Measurements from ENCODE around the gene BMP8B.
A peak's percentile ranks its signal among the peaks of the same experiment; 100 is the strongest.
"Not testable (repeated sequence)": the region's sequence is repeated elsewhere in the genome, so short reads cannot be mapped to it uniquely, and the experiment has no call there.

The BMP8B gene

GRCh38 chr1:39788758-39789570 is at the start of gene BMP8B:
Gene BMP8B (minus strand): TSS chr1:39788865. CDS start chr1:39788485, 380 bp downstream.
- Mint-ChIP-seq H3K4me3 (peak within 1 kb of the TSS; percentile 82 to 84), H3K27me3 (peaks cover 34 to 57% of the 10 kb centered on the region in 2 donors), H3K27ac (peak within 1 kb of the TSS; percentile 65), H3K36me3 (peaks cover 0 to 9% of the 10 kb centered on the region in 2 donors), H3K9me3 (no peaks in the 10 kb centered on the region), H3K4me1 (peaks cover 12 to 14% of the 10 kb centered on the region in 2 donors)
- peak; percentile 56 for DNase-seq
- peak; percentile 83 to 85 for ATAC-seq (replicated peaks)

GRCh38 chr1:39836595-39837110 is 48.0 kb upstream of the BMP8B start:
- Mint-ChIP-seq H3K4me3 (no peak overlapping the region), H3K4me1 (peaks cover 0 to 5% of the 10 kb centered on the region in 2 donors), H3K9me3 (no peaks in the 10 kb centered on the region), H3K36me3 (peaks cover 21 to 38% of the 10 kb centered on the region in 2 donors), H3K27ac (peak overlapping the region; percentile 3), H3K27me3 (no peaks in the 10 kb centered on the region)
- DNase-seq (no peak), ATAC-seq (replicated peaks) (no peak)

GRCh38 chr1:39835935-39836594 is 47.4 kb upstream of the BMP8B start:
- H3K9me3 Mint-ChIP-seq: no peaks in the 10 kb centered on the region
- H3K27ac Mint-ChIP-seq: no peak overlapping the region
- H3K4me3 Mint-ChIP-seq: no peak overlapping the region
- H3K27me3 Mint-ChIP-seq: no peaks in the 10 kb centered on the region
- DNase-seq: no peak
- H3K36me3 Mint-ChIP-seq: peaks cover 18 to 32% of the 10 kb centered on the region in 2 donors
- peaks cover 0 to 5% of the 10 kb centered on the region in 2 donors for H3K4me1 Mint-ChIP-seq
- ATAC-seq (replicated peaks): no peak

- H3K36me3 Mint-ChIP-seq: peaks cover 14 to 27% of the 10 kb centered on the region in 2 donors
- no peak overlapping the region for H3K4me3 Mint-ChIP-seq
- DNase-seq (no peak), ATAC-seq (replicated peaks) (no peak)
- H3K27ac Mint-ChIP-seq: no peak overlapping the region
- peaks cover 3 to 6% of the 10 kb centered on the region in 2 donors for H3K27me3 Mint-ChIP-seq
- H3K9me3 Mint-ChIP-seq: no peaks in the 10 kb centered on the region
- peaks cover 0 to 5% of the 10 kb centered on the region in 2 donors for H3K4me1 Mint-ChIP-seq
These were observed 46.4 kb upstream of the BMP8B start for GRCh38 chr1:39835110-39835509.

- no peaks in the 10 kb centered on the region for H3K9me3 Mint-ChIP-seq
- H3K36me3 Mint-ChIP-seq: peaks cover 8 to 16% of the 10 kb centered on the region in 2 donors
- ATAC-seq (replicated peaks) (no peak), DNase-seq (no peak)
- no peak overlapping the region for H3K27ac Mint-ChIP-seq
- H3K4me1 Mint-ChIP-seq: peaks cover 0 to 5% of the 10 kb centered on the region in 2 donors
- no peak overlapping the region for H3K4me3 Mint-ChIP-seq
- peaks cover 8 to 17% of the 10 kb centered on the region in 2 donors for H3K27me3 Mint-ChIP-seq
These were observed 45.1 kb upstream of the BMP8B start for GRCh38 chr1:39833621-39834385.

GRCh38 chr1:39833121-39833520 is 44.5 kb upstream of the BMP8B start:
- no peaks in the 10 kb centered on the region for H3K9me3 Mint-ChIP-seq
- ATAC-seq (replicated peaks): no peak
- DNase-seq: no peak
- H3K27ac Mint-ChIP-seq: no peak overlapping the region
- no peak overlapping the region for H3K4me3 Mint-ChIP-seq
- H3K36me3 Mint-ChIP-seq: peaks cover 8 to 14% of the 10 kb centered on the region in 2 donors
- peaks cover 0 to 5% of the 10 kb centered on the region in 2 donors for H3K4me1 Mint-ChIP-seq
- H3K27me3 Mint-ChIP-seq: peaks cover 11 to 17% of the 10 kb centered on the region in 2 donors

GRCh38 chr1:39832294-39832693 is 43.6 kb upstream of the BMP8B start:
- Mint-ChIP-seq H3K4me3 (no peak overlapping the region), H3K27me3 (peaks cover 11 to 17% of the 10 kb centered on the region in 2 donors), H3K9me3 (no peaks in the 10 kb centered on the region), H3K36me3 (peaks cover 3 to 14% of the 10 kb centered on the region in 2 donors), H3K27ac (no peak overlapping the region), H3K4me1 (peaks cover 0 to 5% of the 10 kb centered on the region in 2 donors)
- no peak for DNase-seq
- no peak for ATAC-seq (replicated peaks)

GRCh38 chr1:39829791-39830533 is 41.3 kb upstream of the BMP8B start:
- Mint-ChIP-seq H3K36me3 (peaks cover 0 to 4% of the 10 kb centered on the region in 2 donors), H3K4me1 (peaks cover 12 to 19% of the 10 kb centered on the region in 2 donors), H3K4me3 (no peak overlapping the region), H3K9me3 (no peaks in the 10 kb centered on the region), H3K27me3 (peaks cover 11 to 17% of the 10 kb centered on the region in 2 donors), H3K27ac (no peak overlapping the region)
- no peak for DNase-seq
- ATAC-seq (replicated peaks): no peak

GRCh38 chr1:39828734-39829133 is 40.1 kb upstream of the BMP8B start:
- no peak for DNase-seq
- Mint-ChIP-seq H3K36me3 (no peaks in the 10 kb centered on the region), H3K27me3 (peaks cover 11 to 17% of the 10 kb centered on the region in 2 donors), H3K27ac (no peak overlapping the region), H3K4me1 (peaks cover 18 to 21% of the 10 kb centered on the region in 2 donors), H3K9me3 (no peaks in the 10 kb centered on the region), H3K4me3 (no peak overlapping the region)
- ATAC-seq (replicated peaks): no peak

- peaks cover 17 to 21% of the 10 kb centered on the region in 2 donors for H3K4me1 Mint-ChIP-seq
These were observed 39.6 kb upstream of the BMP8B start for GRCh38 chr1:39828255-39828654.

GRCh38 chr1:39827201-39827600 is 38.5 kb upstream of the BMP8B start:
- H3K36me3 Mint-ChIP-seq: no peaks in the 10 kb centered on the region
- DNase-seq (no peak), ATAC-seq (replicated peaks) (no peak)
- no peaks in the 10 kb centered on the region for H3K9me3 Mint-ChIP-seq
- peaks cover 11 to 17% of the 10 kb centered on the region in 2 donors for H3K27me3 Mint-ChIP-seq
- no peak overlapping the region for H3K4me3 Mint-ChIP-seq
- H3K27ac Mint-ChIP-seq: no peak overlapping the region
- H3K4me1 Mint-ChIP-seq: peaks cover 17 to 21% of the 10 kb centered on the region in 2 donors

More at GRCh38 chr1:39828255-39828654, 39.6 kb upstream of the BMP8B start:
- not testable (repeated sequence) for H3K4me3 Mint-ChIP-seq; ATAC-seq (replicated peaks); H3K27ac Mint-ChIP-seq; H3K9me3 Mint-ChIP-seq; H3K36me3 Mint-ChIP-seq; DNase-seq
- peaks cover 11 to 17% of the 10 kb centered on the region in 2 donors for H3K27me3 Mint-ChIP-seq

- Mint-ChIP-seq H3K36me3 (no peaks in the 10 kb centered on the region), H3K27ac (no peak overlapping the region), H3K27me3 (peaks cover 11 to 17% of the 10 kb centered on the region in 2 donors), H3K4me3 (no peak overlapping the region), H3K9me3 (no peaks in the 10 kb centered on the region), H3K4me1 (peaks cover 17 to 21% of the 10 kb centered on the region in 2 donors)
- ATAC-seq (replicated peaks) (no peak), DNase-seq (no peak)
These were observed 37.9 kb upstream of the BMP8B start for GRCh38 chr1:39826583-39826982.

GRCh38 chr1:39825432-39825941 is 36.8 kb upstream of the BMP8B start:
- H3K4me1 Mint-ChIP-seq: peaks cover 17 to 21% of the 10 kb centered on the region in 2 donors
- DNase-seq: peak; percentile 38
- no peaks in the 10 kb centered on the region for H3K9me3 Mint-ChIP-seq
- peak overlapping the region; percentile 2 to 52 for H3K4me3 Mint-ChIP-seq
- peak; percentile 88 to 91 for ATAC-seq (replicated peaks)
- H3K27me3 Mint-ChIP-seq: peaks cover 11 to 14% of the 10 kb centered on the region in 2 donors
- no peaks in the 10 kb centered on the region for H3K36me3 Mint-ChIP-seq
- H3K27ac Mint-ChIP-seq: peak overlapping the region; percentile 79
